ENCODE data around the gene SPINDOC. TPM values are rescaled to one million over a fixed set of nuclear protein-coding genes. Genes with fewer than 3 reads are reported as not detected.

SPINDOC gene
- polyA plus RNA-seq, 1 of the 3 experiments (the other 2 are of a cell fraction), result 45.0 TPM

- H3K4me1 ChIP-seq (ENCODE audit: control insufficient read depth in 1 of 2, insufficient read depth in 2 of 2, low read depth in 1 of 2, low read length in 1 of 2), result peaks cover 0 to 13% of the 10 kb centered on the region in 2 experiments; a peak in 2 of 4 replicates
- H3K27me3 ChIP-seq (ENCODE audit: insufficient read depth), result no peaks in the 10 kb centered on the region
- peak overlapping the region in 1 of 2 experiments; percentile 28; a peak in 2 of 4 replicates for H3K27ac ChIP-seq (ENCODE audit: low read depth in 2 of 2, low read length in 1 of 2)
- no peaks in the 10 kb centered on the region for H4K20me1 ChIP-seq (ENCODE audit: insufficient read depth)
- H3K79me2 ChIP-seq (ENCODE audit: insufficient read depth), result no peaks in the 10 kb centered on the region
- H3F3A ChIP-seq (replicated peaks; ENCODE audit: insufficient read depth), result no peaks in the 10 kb centered on the region
- TF ChIP-seq SMC3 (IDR thresholded peaks at IDR 0.05; ENCODE audit: low read depth, low read length) (no peak), MAX (IDR thresholded peaks at IDR 0.05; ENCODE audit: low read depth) (no peak), FOXM1 (IDR thresholded peaks at IDR 0.05; ENCODE audit: low read depth) (no peak), TCF12 (IDR thresholded peaks at IDR 0.05) (peak; percentile 24; the same call in 1 of the 2 replicates), FOXJ3 (CRISPR knock-in tag; IDR thresholded peaks at IDR 0.05) (no peak), RFX5 (IDR thresholded peaks at IDR 0.05; ENCODE audit: low read length) (peak; percentile 50; the same call in 1 of the 2 replicates), GABPA (IDR thresholded peaks at IDR 0.05; ENCODE audit: low read depth) (no peak), JUND (IDR thresholded peaks at IDR 0.05) (no peak)
- WGBS (ENCODE audit: low lambda C conversion rate), result 88% methylated on average over 2 of the region's 2 CpGs
- H3K9ac ChIP-seq, result no peak overlapping the region
- no peak overlapping the region; the same call in 1 of the 2 replicates for H2AFZ ChIP-seq (ENCODE audit: low read depth)
- no peak overlapping the region for H3K4me3 ChIP-seq (ENCODE audit: low read depth in 2 of 2, low read length in 1 of 2)
- H3K9me2 ChIP-seq, result no peaks in the 10 kb centered on the region
- H3K9me3 ChIP-seq, result no peaks in the 10 kb centered on the region
- ChIA-PET CTCF (interaction anchor here (0.5 to 4.1 kb wide), 2 partner anchors 10 to 46 kb away, joined by 3 to 19 read pairs; partner anchors contain the start of gene ZFTA), POLR2A (no interaction called here)
- no peak for DNase-seq
- no peaks in the 10 kb centered on the region for H3K36me3 ChIP-seq (replicated peaks in 1 of 2; ENCODE audit: control insufficient read depth in 1 of 2, insufficient read depth in 2 of 2, low read length in 1 of 2)
- peak overlapping the region; percentile 18; the same call in 1 of the 2 replicates for H3K4me2 ChIP-seq
These were observed 34.2 kb upstream of the SPINDOC start for GRCh38 chr11:63779039-63779438.

GRCh38 chr11:63782749-63783148 is 30.5 kb upstream of the SPINDOC start:
- Histone ChIP-seq H4K20me1 (ENCODE audit: insufficient read depth) (no peaks in the 10 kb centered on the region), H3K79me2 (ENCODE audit: insufficient read depth) (no peaks in the 10 kb centered on the region), H3K4me3 (ENCODE audit: low read depth in 2 of 2, low read length in 1 of 2) (no peak overlapping the region), H3K27ac (ENCODE audit: low read depth in 2 of 2, low read length in 1 of 2) (no peak overlapping the region), H3K4me1 (ENCODE audit: control insufficient read depth in 1 of 2, insufficient read depth in 2 of 2, low read depth in 1 of 2, low read length in 1 of 2) (peaks cover 0 to 13% of the 10 kb centered on the region in 2 experiments; a peak in 2 of 4 replicates), H3K4me2 (no peak overlapping the region), H3K9me2 (no peaks in the 10 kb centered on the region), H3K9me3 (no peaks in the 10 kb centered on the region), H2AFZ (ENCODE audit: low read depth) (no peak overlapping the region), H3K27me3 (ENCODE audit: insufficient read depth) (no peaks in the 10 kb centered on the region), H3F3A (replicated peaks; ENCODE audit: insufficient read depth) (peaks cover 4% of the 10 kb centered on the region), H3K36me3 (replicated peaks in 1 of 2; ENCODE audit: control insufficient read depth in 1 of 2, insufficient read depth in 2 of 2, low read length in 1 of 2) (no peaks in the 10 kb centered on the region), H3K9ac (no peak overlapping the region)
- CTCF ChIA-PET, result interaction anchor here (3.6 kb wide), 1 partner anchor 14 kb away, joined by 14 read pairs; the partner anchor contains the start of gene ZFTA
- POLR2A ChIA-PET, result interaction anchor here (0.6 kb wide), 1 partner anchor 1190 kb away, joined by 4 read pairs; no protein-coding TSS in a partner anchor
- 92% methylated on average over 6 of the region's 6 CpGs for WGBS (ENCODE audit: low lambda C conversion rate)
- no peak for DNase-seq
- no peak for TF ChIP-seq EP300 (IDR thresholded peaks at IDR 0.05; ENCODE audit: borderline replicate concordance in 1 of 2, low read depth in 1 of 2, low read length in 1 of 2)
- TF ChIP-seq USF1 (IDR thresholded peaks at IDR 0.05; ENCODE audit: borderline replicate concordance, low read depth), result no peak
- TF ChIP-seq SIN3A (IDR thresholded peaks at IDR 0.05; ENCODE audit: borderline replicate concordance, low read depth, low read length), result no peak
- no peak for TF ChIP-seq NFIC (IDR thresholded peaks at IDR 0.05; ENCODE audit: borderline replicate concordance)
